HG03565 (cell line): ENCODE data around the gene NEMP2.
A peak's percentile ranks its signal among the peaks of the same experiment; 100 is the strongest.

Experiments used
- ATAC-seq: cut with Tn5 transposase; IDR thresholded peaks from one replicate; pipeline ENCODE4 v1.9.1; 2021; ENCODE audit warnings: mild to moderate bottlenecking, moderate library complexity; ENCODE audit not compliant: unreplicated experiment

NEMP2 gene

GRCh38 chr2:190534310-190535120, at the start of gene NEMP2:
NEMP2 (minus strand) TSS chr2:190534722; CDS start chr2:190534655, 67 bp downstream.
- peak; percentile 53 for ATAC-seq

- ATAC-seq, result peak; percentile 65
These were observed 49.2 kb upstream of the NEMP2 start for GRCh38 chr2:190583507-190584337.

- peak; percentile 65 for ATAC-seq
These were observed 48.4 kb upstream of the NEMP2 start for GRCh38 chr2:190582736-190583506.

- ATAC-seq, result no peak
These were observed 47.5 kb upstream of the NEMP2 start for GRCh38 chr2:190582019-190582418.

- ATAC-seq, result no peak
These were observed 45.7 kb upstream of the NEMP2 start for GRCh38 chr2:190579915-190580846.

GRCh38 chr2:190579058-190579410, 44.5 kb upstream of the NEMP2 start:
- no peak for ATAC-seq

GRCh38 chr2:190578158-190579057, 43.9 kb upstream of the NEMP2 start:
- no peak for ATAC-seq

- ATAC-seq, result no peak
These were observed 42.1 kb upstream of the NEMP2 start for GRCh38 chr2:190576573-190576972.

- ATAC-seq, result no peak
These were observed 40.7 kb upstream of the NEMP2 start for GRCh38 chr2:190575263-190575662.

- no peak for ATAC-seq
These were observed 39.6 kb upstream of the NEMP2 start for GRCh38 chr2:190574169-190574568.

- no peak for ATAC-seq
These were observed 37.7 kb upstream of the NEMP2 start for GRCh38 chr2:190572246-190572645.

GRCh38 chr2:190571686-190572085, 37.2 kb upstream of the NEMP2 start:
- ATAC-seq, result no peak

GRCh38 chr2:190570871-190571270, 36.3 kb upstream of the NEMP2 start:
- ATAC-seq, result no peak

GRCh38 chr2:190569994-190570755, 35.7 kb upstream of the NEMP2 start:
- no peak for ATAC-seq

GRCh38 chr2:190564838-190565237, 30.3 kb upstream of the NEMP2 start:
- no peak for ATAC-seq

GRCh38 chr2:190563646-190564045, 29.1 kb upstream of the NEMP2 start:
- ATAC-seq, result no peak

GRCh38 chr2:190563109-190563508, 28.6 kb upstream of the NEMP2 start:
- no peak for ATAC-seq

- no peak for ATAC-seq
These were observed 27.6 kb upstream of the NEMP2 start for GRCh38 chr2:190562121-190562520.
